IPS-20b (cell line): Measurements from ENCODE around the gene CIZ1.

Experiments
- H3K27ac ChIP-seq: one replicate; pipeline ENCODE4 v1.5.1; 2013; ENCODE audit warnings: low read length
- H3K27me3 ChIP-seq: 2 replicates; pipeline ENCODE4 v1.6.1; 2013; ENCODE audit warnings: mild to moderate bottlenecking, low read length, inconsistent platforms; ENCODE audit not compliant: insufficient read depth
- H3K36me3 ChIP-seq: 2 replicates; pipeline ENCODE4 v1.6.1; 2013; ENCODE audit warnings: low read depth, mild to moderate bottlenecking, inconsistent platforms, low read length, moderate library complexity; ENCODE audit not compliant: insufficient read depth
- H3K4me1 ChIP-seq: 2 replicates; pipeline ENCODE4 v1.6.1; 2013; ENCODE audit warnings: mild to moderate bottlenecking, control low read depth, inconsistent platforms, low read length, moderate library complexity; ENCODE audit not compliant: insufficient read depth
- H3K4me3 ChIP-seq: 2 replicates; pipeline ENCODE4 v1.5.1; 2013; ENCODE audit warnings: mild to moderate bottlenecking, low read length, inconsistent platforms
- H3K9ac ChIP-seq: 2 replicates; pipeline ENCODE4 v1.6.1; 2013; ENCODE audit warnings: low read depth, mild to moderate bottlenecking, inconsistent platforms, low read length, moderate library complexity
- H3K9me3 ChIP-seq: 2 replicates; pipeline ENCODE4 v1.6.1; 2013; ENCODE audit warnings: mild to moderate bottlenecking, low read depth, low read length, inconsistent platforms; ENCODE audit not compliant: insufficient read depth

CIZ1 gene

DNA sequence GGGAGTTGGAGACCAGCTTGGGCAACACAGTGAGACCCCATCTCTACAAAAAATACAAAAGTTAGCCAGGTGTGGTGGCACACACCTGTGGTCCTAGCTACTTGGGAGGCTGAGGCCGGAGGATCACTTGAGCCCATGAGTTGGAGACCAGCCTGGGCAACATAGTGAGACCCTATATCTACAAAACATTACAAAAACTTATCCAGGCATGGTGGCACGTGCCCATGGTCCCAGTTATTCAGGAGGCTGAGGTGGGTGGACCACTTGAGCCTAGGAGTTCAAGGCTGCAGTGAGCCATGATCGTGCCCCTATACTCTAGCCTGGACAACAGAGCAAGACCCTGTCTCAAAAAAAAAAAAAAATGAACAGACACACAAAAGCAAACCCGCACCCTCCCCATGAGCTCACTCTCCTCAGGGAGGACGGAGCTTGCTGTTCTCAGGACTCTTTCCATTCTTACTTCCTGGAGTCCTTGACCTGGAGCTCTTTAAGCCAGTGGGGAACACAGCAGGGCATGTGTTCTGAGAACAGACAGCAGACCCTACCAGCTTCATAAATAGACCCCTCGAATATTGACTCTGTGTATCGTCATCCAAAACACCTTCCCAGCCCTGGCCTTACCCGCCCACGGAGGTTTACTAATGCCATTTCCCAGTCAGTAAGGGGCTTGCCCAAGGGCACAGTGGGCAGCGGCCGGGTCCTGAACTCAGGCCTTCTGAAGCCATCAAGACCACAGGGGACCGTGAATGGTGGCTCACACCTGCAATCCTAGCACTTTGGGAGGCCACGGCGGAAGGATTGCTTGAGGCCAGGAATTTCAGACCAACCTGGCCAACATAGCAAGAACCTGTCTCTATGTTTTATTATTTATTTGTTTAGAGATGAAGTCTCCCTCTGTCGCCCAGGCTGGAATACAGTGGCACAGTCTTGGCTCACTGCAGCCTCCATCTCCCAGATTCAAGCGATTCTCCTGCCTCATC, 75.0 kb downstream of the CIZ1 start:
- H3K9ac ChIP-seq, result no peak overlapping the region
- no peaks in the 10 kb centered on the region for H3K27me3 ChIP-seq

More for the DNA sequence above, 75.0 kb downstream of the CIZ1 start:
- no peaks in the 10 kb centered on the region for H3K4me1 ChIP-seq
- no peak overlapping the region for H3K27ac ChIP-seq
- H3K36me3 ChIP-seq, result peaks cover 6% of the 10 kb centered on the region; the same call in 1 of the 2 replicates
- no peak overlapping the region for H3K4me3 ChIP-seq
- H3K9me3 ChIP-seq, result no peaks in the 10 kb centered on the region
